ENCODE data around the gene MOSMO.

GRCh38 chr16:22018559-22018958 is 10.6 kb downstream of the MOSMO start:
- no peak for TF ChIP-seq CTCF (IDR thresholded peaks at IDR 0.05)
- TF ChIP-seq POLR2A (IDR thresholded peaks at IDR 0.05) = no peak

Measured in adrenal gland (tissue), 5 donors.